BJ (cell line): ENCODE measurements around the gene MBLAC1. TPM values are rescaled to one million over a fixed set of nuclear protein-coding genes. Genes with fewer than 3 reads are reported as not detected.

Experiments
- CTCF ChIA-PET: fragments of 350-600 bp; formaldehyde crosslinking; extraction: SDS; loops from one replicate; lab custom pipeline; 2021; ENCODE audit warnings: antibody characterized with exemption, inconsistent platforms; lab: Yijun Ruan, JAX
- POLR2A ChIA-PET: fragments of 300-600 bp; sonication (Branson Sonifier 250); formaldehyde crosslinking; extraction: SDS; loops from one replicate; lab custom pipeline; 2021; ENCODE audit warnings: antibody characterized with exemption; lab: Charles Lee
- DNase-seq: peaks from one replicate; pipeline ENCODE4 v3.0.0-alpha.2; 2011; ENCODE audit warnings: low read depth
- H3K27me3 ChIP-seq: 2 replicates; pipeline ENCODE4 v1.6.0; 2011; ENCODE audit warnings: low read length; ENCODE audit not compliant: control insufficient read depth, insufficient read depth
- H3K36me3 ChIP-seq: 2 replicates; pipeline ENCODE4 v1.5.1; 2011; ENCODE audit warnings: low read length; ENCODE audit not compliant: control insufficient read depth, insufficient read depth
- H3K4me3 ChIP-seq: 2 replicates; pipeline ENCODE4 v1.5.1; 2011; ENCODE audit warnings: low read depth, mild to moderate bottlenecking, control low read depth, low read length
- polyA plus RNA-seq: library from polyadenylated mRNA; depleted of rRNA; stranded (reverse); fragments of >200 nt; gene quantifications from 2 replicates; pipeline ENCODE4 v1.2.3, GENCODE V29; 2011
- TF ChIP-seq, protein P1 (sequence below): IDR thresholded peaks from 2 replicates; pipeline ENCODE4 v1.5.1; 2011; ENCODE audit warnings: low read depth, mild to moderate bottlenecking, control low read depth, inconsistent platforms, low read length, moderate library complexity; ENCODE audit not compliant: insufficient read depth

Gene MBLAC1
- polyA plus RNA-seq, 1 experiment = 1.6 TPM

DNA sequence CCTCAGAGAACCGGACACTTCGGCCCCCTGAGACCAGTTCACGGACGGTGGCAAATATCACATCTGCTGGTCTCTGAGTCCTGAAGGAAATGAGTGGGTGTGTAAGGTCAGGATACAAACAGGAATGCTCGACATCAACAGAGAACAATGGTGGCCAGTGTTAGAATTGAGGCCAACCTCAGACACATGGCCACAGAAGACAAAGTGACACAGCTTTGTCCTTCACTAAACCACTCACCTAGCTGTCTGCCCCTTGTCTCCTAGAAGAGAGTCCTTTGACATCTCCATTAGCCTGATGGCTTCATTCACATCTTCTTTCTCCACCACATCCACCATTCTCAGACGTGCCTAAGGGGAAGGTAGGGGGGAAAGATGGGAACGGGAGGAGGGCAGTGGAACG, 33.7 kb upstream of the MBLAC1 start:
- TF ChIP-seq, protein P1, sequence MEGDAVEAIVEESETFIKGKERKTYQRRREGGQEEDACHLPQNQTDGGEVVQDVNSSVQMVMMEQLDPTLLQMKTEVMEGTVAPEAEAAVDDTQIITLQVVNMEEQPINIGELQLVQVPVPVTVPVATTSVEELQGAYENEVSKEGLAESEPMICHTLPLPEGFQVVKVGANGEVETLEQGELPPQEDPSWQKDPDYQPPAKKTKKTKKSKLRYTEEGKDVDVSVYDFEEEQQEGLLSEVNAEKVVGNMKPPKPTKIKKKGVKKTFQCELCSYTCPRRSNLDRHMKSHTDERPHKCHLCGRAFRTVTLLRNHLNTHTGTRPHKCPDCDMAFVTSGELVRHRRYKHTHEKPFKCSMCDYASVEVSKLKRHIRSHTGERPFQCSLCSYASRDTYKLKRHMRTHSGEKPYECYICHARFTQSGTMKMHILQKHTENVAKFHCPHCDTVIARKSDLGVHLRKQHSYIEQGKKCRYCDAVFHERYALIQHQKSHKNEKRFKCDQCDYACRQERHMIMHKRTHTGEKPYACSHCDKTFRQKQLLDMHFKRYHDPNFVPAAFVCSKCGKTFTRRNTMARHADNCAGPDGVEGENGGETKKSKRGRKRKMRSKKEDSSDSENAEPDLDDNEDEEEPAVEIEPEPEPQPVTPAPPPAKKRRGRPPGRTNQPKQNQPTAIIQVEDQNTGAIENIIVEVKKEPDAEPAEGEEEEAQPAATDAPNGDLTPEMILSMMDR = no peak
- CTCF ChIA-PET = interaction anchor here (0.6 kb wide), 1 partner anchor 99 kb away, joined by 3 read pairs; no protein-coding TSS in a partner anchor

DNA sequence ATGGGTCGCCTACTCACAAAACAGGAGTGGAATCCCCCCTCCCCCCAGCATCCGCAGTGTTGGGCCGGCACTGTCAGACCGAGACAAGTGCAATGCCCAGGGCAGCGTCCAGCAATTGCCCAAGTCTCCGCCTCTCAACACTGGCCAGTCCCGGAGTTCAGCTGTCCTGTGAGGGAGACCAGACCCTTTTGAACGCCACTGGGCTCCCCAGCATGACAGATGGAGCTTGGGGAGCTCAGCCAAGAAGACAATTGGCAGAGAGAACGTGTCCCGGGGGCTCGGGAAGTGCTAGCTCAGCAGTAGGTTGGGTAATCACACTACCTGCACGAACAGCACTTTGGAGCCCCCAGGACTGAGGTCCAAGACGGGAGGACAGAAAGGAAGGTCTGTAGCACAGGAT, 33.3 kb upstream of the MBLAC1 start:
- Histone ChIP-seq H3K4me3 (no peak overlapping the region), H3K36me3 (peaks cover 56% of the 10 kb centered on the region), H3K27me3 (no peaks in the 10 kb centered on the region)
- TF ChIP-seq, protein P1 = no peak
- DNase-seq = no peak
- ChIA-PET CTCF (interaction anchor here (0.5 to 0.6 kb wide), 2 partner anchors 9 to 99 kb away, joined by 3 to 5 read pairs; no protein-coding TSS in a partner anchor), POLR2A (no interaction called here)

More for the DNA sequence above, 33.7 kb upstream of the MBLAC1 start:
- no peak for DNase-seq
- Histone ChIP-seq H3K27me3 (no peaks in the 10 kb centered on the region), H3K4me3 (no peak overlapping the region), H3K36me3 (peaks cover 52% of the 10 kb centered on the region)
- POLR2A ChIA-PET = no interaction called here

DNA sequence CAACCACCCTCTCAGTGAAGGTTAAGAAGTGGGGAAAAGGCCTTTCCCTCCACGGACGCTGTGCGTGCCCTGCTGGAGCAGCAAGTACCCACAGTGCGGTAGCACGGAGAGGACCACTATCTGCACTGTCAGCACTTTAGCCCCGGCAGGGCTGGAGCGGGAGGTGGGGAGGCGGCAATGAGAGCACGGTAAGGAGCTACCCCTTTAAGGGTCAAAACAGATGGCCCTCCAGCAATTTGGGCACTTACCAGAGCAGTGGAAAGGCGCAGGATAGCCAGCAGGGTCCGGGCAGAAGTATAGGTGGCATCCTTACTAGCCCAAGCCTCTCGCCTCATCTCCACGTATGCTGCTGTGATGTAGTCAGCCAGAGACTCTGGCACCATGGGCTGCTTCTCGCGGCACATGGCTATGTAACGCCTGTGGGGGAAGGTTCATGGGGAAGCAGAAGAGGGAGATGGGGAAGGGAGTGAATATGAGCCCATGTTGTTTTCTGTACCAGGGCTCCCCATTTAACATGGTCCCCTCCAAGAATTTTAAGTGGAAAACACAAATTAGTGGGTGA, 32.8 kb upstream of the MBLAC1 start:
- ChIA-PET CTCF (interaction anchor here (0.5 kb wide), 1 partner anchor 9 kb away, joined by 5 read pairs; no protein-coding TSS in a partner anchor), POLR2A (no interaction called here)
- Histone ChIP-seq H3K36me3 (peaks cover 59% of the 10 kb centered on the region), H3K27me3 (no peaks in the 10 kb centered on the region), H3K4me3 (no peak overlapping the region)
- TF ChIP-seq, protein P1 = no peak
- no peak for DNase-seq

DNA sequence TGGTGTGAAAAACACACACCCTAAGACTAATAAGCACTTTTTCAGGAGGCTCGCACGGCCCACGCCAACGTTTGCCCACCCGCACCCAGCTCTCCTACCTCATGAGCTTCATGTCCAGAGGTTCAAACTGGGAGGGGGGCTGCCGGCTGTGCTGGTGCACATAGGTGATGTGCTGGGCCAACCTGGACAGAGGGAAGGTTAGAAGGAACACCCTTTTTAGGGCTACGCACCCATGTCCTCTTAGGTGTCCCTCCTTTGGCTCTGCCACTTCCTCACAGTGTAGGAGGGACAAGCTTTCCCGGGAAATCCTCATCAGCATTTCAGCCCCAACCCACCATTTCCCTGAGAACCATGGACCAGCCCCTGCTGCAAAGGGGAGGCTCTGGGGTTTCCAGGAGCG, 31.5 kb upstream of the MBLAC1 start:
- ChIA-PET CTCF (no interaction called here), POLR2A (no interaction called here)
- H3K4me3 ChIP-seq = no peak overlapping the region
- no peak for DNase-seq
- no peaks in the 10 kb centered on the region for H3K27me3 ChIP-seq
- TF ChIP-seq, protein P1 = no peak
- peaks cover 64% of the 10 kb centered on the region for H3K36me3 ChIP-seq

DNA sequence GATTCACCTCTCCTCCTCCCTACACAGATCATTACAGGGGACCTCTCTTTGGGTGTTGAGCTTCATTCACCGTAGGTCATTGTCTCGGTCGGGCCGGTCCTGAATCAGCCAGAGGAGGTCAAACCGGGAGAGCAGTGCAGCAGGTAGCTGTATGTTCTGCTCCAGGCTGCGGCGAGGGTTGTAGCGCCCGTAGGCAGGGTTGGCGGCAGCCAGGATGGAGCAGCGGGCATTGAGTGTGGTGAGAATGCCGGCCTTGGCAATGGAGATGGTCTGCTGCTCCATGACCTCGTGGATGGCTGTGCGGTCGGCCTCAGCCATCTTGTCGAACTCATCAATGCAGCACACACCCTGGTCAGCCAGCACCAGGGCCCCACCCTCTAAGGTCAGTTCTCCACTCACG, 31.1 kb upstream of the MBLAC1 start:
- Histone ChIP-seq H3K4me3 (no peak overlapping the region), H3K36me3 (peaks cover 60% of the 10 kb centered on the region), H3K27me3 (no peaks in the 10 kb centered on the region)
- ChIA-PET POLR2A (no interaction called here), CTCF (no interaction called here)
- TF ChIP-seq, protein P1 = no peak
- no peak for DNase-seq
